HG03439 (cell line): Measurements from ENCODE around the gene ATG9B.

Experiments used
- ATAC-seq: cut with Tn5 transposase; IDR thresholded peaks from one replicate; pipeline ENCODE4 v1.9.1; 2021; ENCODE audit warnings: mild to moderate bottlenecking, moderate library complexity; ENCODE audit not compliant: unreplicated experiment

The ATG9B gene

DNA sequence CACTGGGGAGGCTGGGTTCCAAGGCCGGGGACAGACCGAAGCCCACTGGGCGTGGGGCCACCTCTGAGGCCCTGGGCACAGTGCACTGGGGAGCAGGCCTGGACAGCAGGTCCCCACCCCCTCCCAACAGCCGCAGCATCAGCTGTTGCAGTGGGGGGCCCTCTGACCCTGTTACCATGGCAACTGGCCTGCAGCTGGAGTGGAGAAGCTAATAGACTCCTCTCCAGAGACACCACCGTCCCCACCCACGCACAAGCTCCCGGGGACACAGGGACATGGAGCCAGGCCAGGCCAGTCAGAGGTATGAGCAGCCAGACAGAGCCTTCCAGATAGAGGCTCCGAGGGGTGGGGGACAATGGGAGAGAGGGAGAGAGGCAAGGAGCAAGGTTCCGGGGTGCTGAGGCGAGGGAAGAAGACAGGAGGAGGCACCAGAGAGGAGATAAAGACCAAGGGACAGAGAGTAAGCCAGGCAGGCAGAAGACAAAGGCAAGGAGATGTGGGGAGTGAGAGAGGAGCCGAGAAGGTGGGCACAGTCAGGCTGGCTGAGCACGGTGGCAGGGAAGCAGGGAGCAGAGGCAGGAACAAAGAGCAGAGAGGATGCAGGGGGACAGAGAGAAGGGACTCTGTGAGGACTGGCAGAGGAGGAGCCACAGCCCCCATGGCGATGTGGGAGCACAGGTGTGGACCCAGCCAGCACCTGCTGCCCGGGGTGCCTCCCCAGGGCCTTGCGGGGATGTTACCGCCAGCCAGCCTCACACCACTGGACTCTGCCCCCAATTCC, 52.9 kb downstream of the ATG9B start:
- ATAC-seq = no peak

DNA sequence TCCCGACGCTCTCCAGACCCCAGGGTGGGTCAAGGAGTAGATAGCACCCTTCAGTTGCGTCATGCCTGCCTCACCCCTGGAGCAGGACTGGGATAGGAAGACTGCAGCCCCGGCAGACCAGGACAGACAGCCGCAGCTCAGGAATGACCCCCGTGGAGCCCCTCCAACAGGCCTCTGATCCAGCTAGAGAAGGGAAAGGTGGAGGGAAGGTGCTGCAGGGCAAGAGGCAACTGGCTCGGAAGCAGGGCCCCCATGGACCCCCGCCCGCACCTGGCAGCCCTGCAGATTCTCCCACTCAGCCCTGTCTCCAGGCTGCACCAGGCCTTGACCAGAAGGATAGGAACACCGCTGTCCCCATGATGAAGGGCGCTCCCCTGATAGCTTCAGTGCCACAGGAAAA, 53.9 kb downstream of the ATG9B start:
- ATAC-seq = no peak

DNA sequence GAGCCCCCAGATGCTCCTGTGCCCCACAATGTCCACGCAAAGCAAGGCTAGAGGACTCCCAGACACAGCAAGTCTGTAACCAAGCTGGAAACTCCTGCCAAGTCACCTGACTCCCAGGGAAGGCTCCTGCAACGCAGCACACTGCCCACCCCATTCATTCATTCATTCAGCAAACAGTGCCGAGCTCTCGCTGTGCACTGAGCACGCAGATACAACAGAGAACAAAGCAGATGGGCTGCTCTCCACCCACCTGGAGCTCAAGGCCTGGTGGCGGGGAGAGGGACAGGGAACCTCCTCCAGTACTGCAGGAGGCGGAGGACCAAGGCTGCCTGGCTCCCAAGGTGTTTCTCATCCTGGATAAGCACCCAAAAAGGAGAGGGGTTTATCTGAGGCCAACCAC, 54.8 kb downstream of the ATG9B start:
- no peak for ATAC-seq

DNA sequence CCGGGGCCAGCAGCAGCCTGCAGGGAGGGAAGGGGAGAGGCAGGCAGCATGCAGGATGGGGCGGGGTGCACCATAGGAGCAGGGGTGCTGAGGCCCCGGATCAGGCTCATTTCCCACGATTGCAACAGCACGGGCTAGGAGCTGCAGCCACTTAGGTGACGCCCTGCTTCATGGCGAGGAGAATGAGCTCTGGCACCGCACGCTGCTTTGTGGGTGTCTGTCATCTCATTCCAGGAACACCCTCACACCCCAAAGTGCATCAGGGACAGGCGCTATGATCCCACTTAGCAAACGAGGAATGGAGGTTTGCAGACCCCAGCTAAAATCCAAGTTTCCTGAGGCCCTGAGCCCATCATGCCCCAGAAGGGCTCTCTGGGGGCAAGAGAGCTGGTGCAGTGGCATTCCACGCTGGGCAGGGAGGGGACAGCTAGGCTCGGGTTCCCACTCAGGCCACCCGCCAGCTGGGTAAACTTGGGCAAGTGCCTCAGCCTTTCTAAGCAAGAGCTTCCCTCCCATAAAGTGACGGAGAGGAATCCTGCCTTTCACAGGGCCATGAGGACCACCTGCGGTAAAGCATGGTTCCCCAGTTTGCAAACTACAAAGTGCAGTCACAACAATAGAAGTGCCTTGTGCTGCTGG, 55.4 kb downstream of the ATG9B start:
- no peak for ATAC-seq

DNA sequence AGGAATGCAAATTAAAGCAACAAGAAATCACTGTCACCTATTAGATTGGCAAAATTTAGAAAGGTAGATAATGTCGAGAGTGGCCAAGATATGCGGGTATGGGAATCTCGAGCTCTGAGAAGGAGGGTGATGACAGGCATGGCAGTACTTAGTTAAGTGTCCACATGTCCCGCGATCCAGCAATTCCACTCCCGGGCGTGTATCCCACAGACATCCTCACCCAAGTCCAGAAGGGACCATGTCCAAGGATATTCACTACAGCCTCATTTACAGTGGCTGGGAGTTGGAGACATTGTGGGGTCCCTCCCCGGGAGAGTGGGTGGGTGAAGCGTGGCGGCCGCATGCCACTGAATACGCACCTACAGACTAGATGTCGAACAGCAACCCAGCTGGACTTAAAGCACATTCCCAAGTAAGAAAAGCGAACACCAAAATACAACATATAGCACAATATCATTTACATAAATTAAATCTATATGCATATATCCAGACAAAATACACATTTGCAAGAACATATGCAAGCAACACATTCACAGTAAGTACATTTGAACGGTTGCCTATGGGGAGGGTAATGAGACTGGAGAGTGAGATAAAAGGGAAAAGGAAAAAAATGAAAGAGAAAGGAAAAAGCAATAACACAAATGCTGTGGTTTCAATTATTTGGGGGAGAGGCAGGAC, 56.1 kb downstream of the ATG9B start:
- ATAC-seq = no peak

DNA sequence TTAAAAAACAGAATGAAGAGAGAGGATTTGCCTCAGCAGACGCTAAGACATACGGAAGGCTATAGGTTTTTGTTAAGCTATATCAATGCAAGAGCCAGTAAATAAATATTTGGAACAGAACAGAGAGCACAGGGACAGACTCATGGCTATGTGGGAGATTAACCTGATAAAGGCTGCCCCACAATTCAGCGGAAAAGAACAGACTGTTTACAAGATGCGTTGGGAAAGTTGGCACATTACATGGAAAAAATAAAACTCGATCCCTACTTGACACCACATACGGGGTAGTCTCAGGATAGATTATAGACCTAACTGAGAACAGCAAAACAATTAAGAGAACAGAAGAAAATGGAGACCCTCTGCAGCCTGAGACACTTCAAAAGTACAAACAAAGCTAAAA, 56.9 kb downstream of the ATG9B start:
- ATAC-seq = no peak

DNA sequence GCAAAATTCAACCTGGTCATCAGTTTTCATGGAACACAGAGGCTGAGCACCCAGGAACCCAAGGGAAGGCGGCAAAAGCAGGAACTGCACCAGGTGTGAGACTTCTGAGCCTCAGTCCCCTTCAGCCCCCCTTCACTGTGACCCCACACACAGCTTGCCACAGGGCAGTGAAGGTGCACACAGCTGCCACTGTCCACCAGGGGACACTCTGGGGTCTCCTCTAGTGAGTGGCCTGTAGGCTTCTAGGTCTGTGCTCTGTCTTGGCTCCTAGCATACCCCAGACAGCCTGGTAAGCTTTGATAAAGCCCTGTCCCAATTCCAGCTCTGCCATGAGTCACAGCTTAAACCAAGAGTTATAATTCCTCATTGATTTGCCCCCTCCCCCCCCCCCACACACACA, 58.3 kb downstream of the ATG9B start:
- no peak for ATAC-seq

DNA sequence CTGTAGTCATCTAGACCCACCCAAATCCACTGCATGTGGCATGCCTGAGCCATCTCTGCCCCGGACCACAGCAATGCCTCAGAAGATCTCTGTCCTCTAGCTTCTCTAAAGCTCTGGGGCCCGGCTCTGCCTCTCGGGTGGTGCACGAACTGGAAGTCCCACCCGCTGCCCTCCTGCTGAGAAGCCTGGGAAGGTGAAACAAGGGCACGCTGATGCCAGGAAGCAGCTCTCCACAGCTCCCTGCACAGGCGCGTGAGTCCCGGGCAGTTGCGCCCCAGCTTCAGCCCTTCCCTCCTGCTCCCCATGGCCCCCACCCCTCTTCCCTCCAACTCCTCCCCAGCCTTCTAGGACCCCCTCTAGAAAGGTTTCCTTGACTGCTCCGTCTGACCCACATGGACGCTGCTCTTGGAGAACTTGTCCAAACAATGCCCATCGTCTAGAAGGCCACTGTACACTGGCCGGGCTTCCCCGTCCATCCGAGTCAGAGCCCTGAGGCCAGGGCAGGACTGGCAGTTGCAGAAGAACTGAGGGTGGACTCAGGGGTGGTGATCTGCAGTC, 58.9 kb downstream of the ATG9B start:
- ATAC-seq = no peak
